HG02588 (cell line): ENCODE results near the gene ATPAF2.
"Not testable (repeated sequence)": the region's sequence is repeated elsewhere in the genome, so short reads cannot be mapped to it uniquely, and the experiment has no call there.

Experiments used
- ATAC-seq: cut with Tn5 transposase; IDR thresholded peaks from one replicate; pipeline ENCODE4 v1.9.1; 2021; ENCODE audit warnings: mild to moderate bottlenecking, moderate library complexity; ENCODE audit not compliant: unreplicated experiment

ATPAF2 gene

GRCh38 chr17:18014006-18014405 lies 25.0 kb downstream of the ATPAF2 start:
- ATAC-seq = no peak

- ATAC-seq = no peak
These were observed 27.7 kb downstream of the ATPAF2 start for GRCh38 chr17:18011286-18011685.

DNA sequence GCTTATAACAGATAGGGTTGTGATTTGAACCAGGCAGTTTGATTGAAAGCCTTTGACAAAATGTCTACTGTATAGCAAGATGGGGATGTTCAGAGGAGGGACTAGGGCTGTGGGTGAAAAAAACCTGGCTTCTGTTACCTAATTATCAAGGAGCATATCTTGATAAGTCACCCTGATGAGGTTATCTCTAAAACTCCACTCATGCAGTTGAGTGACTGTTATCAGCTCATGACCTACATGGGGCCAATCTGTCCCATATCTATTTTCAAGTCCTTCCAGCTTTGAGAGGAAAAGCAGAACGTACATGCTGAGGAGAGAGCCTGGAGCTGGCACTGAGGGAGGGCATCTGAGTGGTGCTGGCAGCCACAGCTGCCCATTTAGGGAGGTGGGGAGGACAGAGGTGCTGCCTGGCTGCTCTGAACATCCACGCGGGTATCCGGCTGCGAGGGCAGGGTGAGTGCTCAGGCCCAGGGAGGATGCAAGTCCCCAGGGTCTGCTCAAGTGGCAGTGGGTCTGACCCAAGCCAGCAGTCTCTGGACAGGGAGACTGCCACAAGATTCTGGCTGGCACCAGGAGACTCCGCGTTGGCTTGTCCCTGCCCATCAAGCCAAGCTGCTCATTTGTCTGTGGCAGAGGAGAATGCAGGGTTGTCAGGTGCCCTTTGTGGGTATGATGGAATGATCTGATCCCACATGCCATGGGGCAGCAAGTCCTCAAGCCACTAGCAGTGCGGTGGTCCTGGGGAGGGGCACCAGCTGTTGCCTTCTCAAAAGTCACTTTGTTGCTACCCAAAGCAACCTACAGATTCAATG lies 29.2 kb downstream of the ATPAF2 start:
- ATAC-seq = no peak

- no peak for ATAC-seq
These were observed 30.3 kb downstream of the ATPAF2 start for GRCh38 chr17:18008496-18009268.

DNA sequence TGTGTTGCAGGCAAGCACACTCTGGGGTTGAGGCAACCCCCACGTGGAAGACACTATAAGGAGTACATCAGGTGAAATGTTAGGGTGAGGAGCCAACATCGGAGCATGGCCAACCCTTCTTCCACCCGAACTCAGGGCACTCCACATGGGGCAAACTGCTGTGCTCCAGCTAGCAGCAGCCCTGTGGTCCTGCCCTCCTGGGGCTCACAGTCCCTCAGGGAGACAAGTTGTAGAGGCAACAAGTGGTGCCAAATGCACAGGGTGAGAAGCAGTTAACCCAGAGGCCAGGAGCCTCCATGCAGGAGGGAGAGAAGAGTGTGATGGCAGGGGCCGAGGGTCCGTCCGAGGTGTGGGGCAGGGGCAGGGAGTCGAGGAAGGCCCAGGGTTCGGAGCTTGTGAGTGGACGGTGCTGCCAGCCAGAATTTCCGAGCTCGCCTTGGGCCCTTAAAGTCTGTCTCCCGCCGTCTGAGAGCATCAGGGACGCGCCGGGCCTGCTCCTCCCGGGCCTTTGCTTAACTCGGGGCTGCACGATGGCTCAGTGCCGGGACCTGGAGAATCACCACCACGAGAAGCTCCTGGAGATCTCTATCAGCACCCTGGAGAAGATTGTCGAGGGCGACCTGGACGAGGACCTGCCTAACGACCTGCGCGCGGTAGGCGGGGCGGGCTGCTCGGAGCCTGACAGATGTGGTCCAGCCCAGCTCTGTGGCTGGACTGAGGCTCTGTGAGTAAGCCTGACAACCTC lies 32.3 kb downstream of the ATPAF2 start:
- ATAC-seq = no peak

DNA sequence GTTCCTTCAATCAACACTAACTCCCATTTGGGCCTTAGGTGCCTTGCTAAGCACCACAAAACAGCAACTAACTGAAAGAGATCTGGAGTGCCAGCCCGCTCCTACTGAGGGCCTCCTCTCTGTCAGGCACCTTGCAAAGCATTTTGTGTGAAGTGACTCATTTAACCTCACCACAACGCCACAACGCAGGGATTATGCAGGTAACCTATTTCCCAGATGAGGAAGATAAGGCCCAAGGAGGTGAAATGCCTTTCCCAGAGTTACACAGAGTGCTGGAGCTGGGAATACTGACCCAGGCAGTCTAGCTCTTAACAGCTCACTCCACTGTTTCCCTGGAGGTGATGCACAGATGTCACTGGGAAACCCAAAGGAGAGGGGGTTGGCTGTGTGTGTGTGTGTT lies 33.5 kb downstream of the ATPAF2 start:
- no peak for ATAC-seq

DNA sequence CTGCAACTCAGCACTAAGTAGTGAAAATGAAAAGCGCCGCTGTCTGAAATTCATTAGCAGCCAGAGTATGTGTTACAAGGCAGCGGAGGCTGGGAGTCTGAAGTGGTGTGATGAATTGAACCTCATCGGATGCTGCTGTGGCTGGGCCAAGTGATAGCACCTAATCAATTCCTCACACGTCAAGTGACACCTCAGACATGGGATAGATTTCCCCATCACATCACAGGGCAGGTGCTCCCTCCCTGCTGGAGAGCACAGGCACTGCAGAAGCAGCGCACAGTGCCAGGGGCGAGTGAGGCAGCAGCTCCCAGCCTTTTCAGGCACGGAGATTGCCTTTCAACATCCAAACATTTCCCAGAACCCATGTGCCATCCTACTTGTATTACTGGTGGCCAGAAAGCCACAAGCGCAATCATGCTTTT lies 34.1 kb downstream of the ATPAF2 start:
- ATAC-seq = no peak

DNA sequence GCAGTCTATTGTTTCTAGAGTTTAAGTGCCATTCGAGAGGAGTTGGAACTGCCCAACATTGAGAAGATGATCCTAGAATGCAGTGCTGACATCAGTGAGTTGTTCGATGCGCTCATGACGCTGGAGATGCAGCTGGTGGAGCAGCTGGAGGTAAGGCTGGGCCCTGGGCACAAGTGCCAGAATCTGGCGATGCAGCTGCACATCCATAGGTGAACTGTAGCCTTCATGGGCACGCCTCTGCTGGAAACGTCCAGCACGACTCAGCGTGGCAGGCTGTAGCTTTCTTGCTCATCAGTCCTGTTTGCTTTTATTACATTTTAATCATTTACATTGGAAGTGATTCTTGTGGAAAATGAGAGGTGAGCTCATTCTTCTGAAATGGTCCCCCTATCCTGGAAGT lies 34.6 kb downstream of the ATPAF2 start:
- ATAC-seq = no peak

DNA sequence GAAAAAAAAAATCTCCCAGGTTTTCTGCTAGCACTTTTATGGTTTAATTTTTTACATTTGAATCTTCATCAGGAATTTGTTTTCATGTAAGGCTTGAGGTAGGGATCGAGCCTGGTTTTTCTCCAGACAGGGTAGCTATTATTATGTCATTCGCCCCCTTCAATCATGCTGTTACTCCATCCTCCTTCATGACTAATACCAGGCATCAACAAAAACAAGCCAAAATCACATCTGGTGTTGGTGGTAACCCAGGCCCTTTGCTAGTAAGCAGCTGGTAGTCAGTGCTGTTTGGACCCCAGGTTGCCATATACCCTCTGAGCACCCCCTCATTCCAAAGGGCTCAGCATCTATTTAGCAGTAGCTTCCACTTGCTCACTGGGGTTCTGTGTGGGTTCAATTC lies 36.8 kb downstream of the ATPAF2 start:
- no peak for ATAC-seq

DNA sequence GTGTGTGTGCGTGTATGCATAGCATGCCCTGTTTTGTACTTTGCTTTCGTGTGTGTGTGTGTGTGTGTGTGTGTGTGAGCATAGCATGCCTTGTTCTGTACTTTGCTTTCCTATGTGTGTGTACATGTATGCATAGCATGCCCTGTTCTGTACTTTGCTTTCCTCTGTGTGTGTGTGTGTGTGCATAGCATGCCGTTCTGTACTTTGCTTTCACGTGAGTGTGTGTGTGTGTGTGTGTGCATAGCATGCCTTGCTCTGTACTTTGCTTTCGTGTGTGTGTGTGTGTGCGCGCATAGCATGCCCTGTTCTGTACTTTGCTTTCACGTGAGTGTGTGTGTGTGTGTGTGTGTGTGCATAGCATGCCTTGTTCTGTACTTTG lies 38.9 kb downstream of the ATPAF2 start:
- ATAC-seq = no peak

- ATAC-seq = no peak
These were observed 39.5 kb downstream of the ATPAF2 start for GRCh38 chr17:17999364-18000029.

DNA sequence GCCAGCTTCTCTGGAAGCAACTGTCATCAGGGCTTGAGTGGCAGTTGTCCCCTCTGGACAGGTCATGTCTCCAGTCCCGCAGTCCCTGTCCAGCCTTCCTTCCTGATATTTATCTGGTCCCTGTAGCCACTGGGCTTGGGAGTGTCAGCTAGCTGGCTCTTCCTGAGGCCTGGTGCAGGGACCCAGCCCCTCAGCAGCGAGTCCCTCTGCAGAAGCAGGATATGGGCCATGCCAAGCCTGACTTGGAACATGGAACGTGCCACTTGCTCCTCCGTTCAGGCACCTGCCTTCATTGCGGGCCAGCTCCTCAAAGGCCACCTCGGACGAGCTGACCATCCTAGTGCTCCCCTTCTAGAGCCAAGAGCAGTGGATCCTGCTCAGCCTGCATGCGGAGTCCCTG lies 40.0 kb downstream of the ATPAF2 start:
- ATAC-seq = no peak

DNA sequence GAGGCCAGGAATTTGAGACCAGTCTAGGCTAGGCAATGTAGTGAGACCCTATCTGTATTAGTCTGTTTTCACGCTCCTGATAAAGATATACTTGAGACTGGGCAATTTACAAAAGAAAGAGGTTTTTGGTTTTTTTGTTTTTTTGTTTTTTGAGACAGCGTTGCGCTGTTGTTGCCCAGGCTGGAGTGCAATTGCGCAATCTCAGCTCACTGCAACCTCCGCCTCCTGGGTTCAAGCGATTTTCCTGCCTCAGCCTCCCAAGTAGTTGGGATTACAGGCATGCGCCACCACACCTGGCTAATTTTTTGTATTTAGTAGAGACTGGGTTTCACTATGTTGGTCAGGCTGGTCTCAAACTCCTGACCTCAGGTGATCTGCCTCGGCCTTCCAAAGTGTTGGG lies 43.1 kb downstream of the ATPAF2 start:
- not testable (repeated sequence) for ATAC-seq

DNA sequence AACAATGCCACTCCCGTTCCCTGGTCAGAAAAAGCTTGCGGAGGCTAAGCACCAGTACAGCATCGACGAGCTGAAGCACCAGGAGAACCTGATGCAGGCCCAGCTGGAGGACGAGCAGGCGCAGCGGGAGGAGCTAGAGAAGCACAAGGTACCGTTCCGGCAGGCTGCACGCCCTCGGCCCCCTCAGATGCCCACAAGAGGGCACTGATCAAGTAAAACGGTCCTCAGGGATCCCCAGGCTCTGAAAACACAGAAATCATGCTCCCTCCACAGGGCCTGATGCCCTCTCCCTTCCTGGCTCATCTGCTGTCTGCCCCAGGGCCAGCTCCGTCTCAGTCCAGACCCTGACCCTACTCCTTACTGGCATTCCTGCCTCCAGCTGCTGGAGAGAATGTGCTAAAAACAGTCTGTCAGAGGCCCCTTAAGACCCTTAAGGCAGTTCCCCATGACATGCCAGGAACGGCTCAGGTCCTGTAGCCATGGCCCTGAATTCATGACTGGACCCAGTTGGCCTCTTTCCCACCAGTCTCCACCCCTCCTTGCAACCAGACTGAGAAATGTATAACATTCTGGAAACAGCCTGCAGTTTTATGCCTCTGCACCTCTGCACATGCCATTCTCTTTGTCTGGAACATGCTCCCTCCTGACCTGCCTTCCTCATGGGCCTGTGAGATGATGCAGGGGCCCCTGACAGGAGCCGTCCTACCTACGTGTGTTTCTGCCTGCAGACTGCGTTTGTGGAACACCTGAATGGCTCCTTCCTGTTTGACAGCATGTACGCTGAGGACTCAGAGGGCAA lies 44.5 kb downstream of the ATPAF2 start:
- ATAC-seq = no peak

- ATAC-seq = no peak
These were observed 45.1 kb downstream of the ATPAF2 start for GRCh38 chr17:17993852-17994251.

DNA sequence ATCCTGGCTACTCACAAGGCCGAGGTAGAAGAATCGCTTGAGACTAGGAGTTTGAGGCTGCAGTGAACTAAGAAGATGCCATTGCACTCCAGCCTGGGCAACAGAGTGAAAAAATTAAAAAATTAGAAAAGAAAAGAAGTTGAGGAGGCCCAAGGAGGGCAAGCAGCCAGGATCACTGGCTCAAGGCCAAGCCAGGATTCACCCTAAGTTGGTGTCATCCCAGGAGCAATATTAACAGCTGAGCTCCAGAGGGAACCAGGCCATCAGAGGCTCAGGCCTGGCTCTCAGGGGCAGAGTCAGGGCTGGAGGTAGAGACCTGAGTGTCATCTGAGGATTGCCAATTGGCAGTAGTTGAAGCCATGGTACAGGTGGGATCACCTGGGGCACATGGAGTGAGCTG lies 45.6 kb downstream of the ATPAF2 start:
- no peak for ATAC-seq

GRCh38 chr17:17990282-17990681 lies 48.7 kb downstream of the ATPAF2 start:
- no peak for ATAC-seq

GRCh38 chr17:17989618-17990017 lies 49.4 kb downstream of the ATPAF2 start:
- ATAC-seq = no peak

- ATAC-seq = no peak
These were observed 49.9 kb downstream of the ATPAF2 start for GRCh38 chr17:17989081-17989480.

DNA sequence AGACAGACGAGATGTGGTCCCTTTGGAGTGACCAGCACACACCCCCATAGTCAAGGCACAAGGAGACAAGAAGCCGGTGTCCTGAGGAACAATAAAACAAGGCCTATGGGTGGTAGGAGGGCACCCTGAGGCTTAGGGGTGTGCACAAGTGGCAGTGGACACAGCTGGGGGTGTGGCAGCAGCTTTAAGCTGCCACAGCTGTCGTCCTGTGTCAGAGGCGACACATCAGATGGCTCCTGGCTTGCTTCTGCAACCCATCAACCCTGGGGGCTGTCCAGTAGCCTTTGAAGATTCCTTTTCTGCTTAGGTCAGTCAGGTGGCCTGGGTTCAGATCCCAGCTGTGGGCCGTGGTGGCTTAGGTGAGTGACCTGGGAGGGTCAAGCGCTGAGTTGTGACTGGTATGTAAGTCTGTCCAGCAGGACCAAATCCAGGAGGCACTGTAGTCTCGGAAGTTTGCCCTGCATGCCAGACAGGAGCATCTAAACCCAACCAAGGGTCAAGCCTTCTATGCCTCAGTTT lies 50.5 kb downstream of the ATPAF2 start:
- no peak for ATAC-seq
